ENCODE measurements around the gene PDE11A.

Gene PDE11A

GRCh38 chr2:178072383-178073301 lies at the start of gene PDE11A:
Gene PDE11A (minus strand): TSS chr2:178072777. CDS start chr2:178072437, 340 bp downstream.
- Mint-ChIP-seq H3K36me3 (no peaks in the 10 kb centered on the region), H3K9me3 (no peaks in the 10 kb centered on the region), H3K27ac (no peak within 1 kb of the TSS), H3K27me3 (peaks cover 59% of the 10 kb centered on the region), H3K4me3 (no peak within 1 kb of the TSS), H3K4me1 (peaks cover 10% of the 10 kb centered on the region)
- ATAC-seq: no peak

GRCh38 chr2:178119179-178119922 lies 46.8 kb upstream of the PDE11A start:
- Mint-ChIP-seq H3K27me3 (no peaks in the 10 kb centered on the region), H3K4me1 (peaks cover 9% of the 10 kb centered on the region), H3K9me3 (no peaks in the 10 kb centered on the region), H3K27ac (no peak overlapping the region), H3K4me3 (no peak overlapping the region), H3K36me3 (peaks cover 49% of the 10 kb centered on the region)
- ATAC-seq: no peak

GRCh38 chr2:178117725-178118124 lies 45.1 kb upstream of the PDE11A start:
- ATAC-seq: no peak
- Mint-ChIP-seq H3K4me3 (no peak overlapping the region), H3K27me3 (no peaks in the 10 kb centered on the region), H3K36me3 (peaks cover 33% of the 10 kb centered on the region), H3K4me1 (peaks cover 22% of the 10 kb centered on the region), H3K27ac (no peak overlapping the region), H3K9me3 (no peaks in the 10 kb centered on the region)

GRCh38 chr2:178115271-178115670 lies 42.7 kb upstream of the PDE11A start:
- Mint-ChIP-seq H3K27me3 (no peaks in the 10 kb centered on the region), H3K36me3 (peaks cover 13% of the 10 kb centered on the region), H3K4me1 (peaks cover 33% of the 10 kb centered on the region), H3K4me3 (no peak overlapping the region), H3K9me3 (peaks cover 2% of the 10 kb centered on the region), H3K27ac (no peak overlapping the region)
- no peak for ATAC-seq

GRCh38 chr2:178114462-178114861 lies 41.9 kb upstream of the PDE11A start:
- H3K27me3 Mint-ChIP-seq: no peaks in the 10 kb centered on the region
- no peak for ATAC-seq
- H3K4me3 Mint-ChIP-seq: no peak overlapping the region
- H3K27ac Mint-ChIP-seq: no peak overlapping the region
- peaks cover 39% of the 10 kb centered on the region for H3K4me1 Mint-ChIP-seq
- H3K36me3 Mint-ChIP-seq: peaks cover 7% of the 10 kb centered on the region
- peaks cover 2% of the 10 kb centered on the region for H3K9me3 Mint-ChIP-seq

GRCh38 chr2:178112202-178113152 lies 39.9 kb upstream of the PDE11A start, which contains the start of gene RBM45:
Gene RBM45 (plus strand): TSS chr2:178112437. CDS start chr2:178112547, 110 bp downstream.
- Mint-ChIP-seq H3K27me3 (no peaks in the 10 kb centered on the region), H3K36me3 (no peaks in the 10 kb centered on the region), H3K4me3 (peak within 1 kb of the TSS; percentile 97), H3K27ac (peak within 1 kb of the TSS; percentile 92), H3K9me3 (peaks cover 2% of the 10 kb centered on the region), H3K4me1 (peaks cover 39% of the 10 kb centered on the region)
- ATAC-seq: peak; percentile 97

- peaks cover 39% of the 10 kb centered on the region for H3K4me1 Mint-ChIP-seq
- peak overlapping the region; percentile 92 for H3K27ac Mint-ChIP-seq
- no peaks in the 10 kb centered on the region for H3K36me3 Mint-ChIP-seq
- H3K4me3 Mint-ChIP-seq: peak overlapping the region; percentile 97
- peaks cover 2% of the 10 kb centered on the region for H3K9me3 Mint-ChIP-seq
- H3K27me3 Mint-ChIP-seq: no peaks in the 10 kb centered on the region
- no peak for ATAC-seq
Measured at GRCh38 chr2:178111743-178112142, 39.2 kb upstream of the PDE11A start.

- Mint-ChIP-seq H3K9me3 (peaks cover 2% of the 10 kb centered on the region), H3K4me1 (peaks cover 39% of the 10 kb centered on the region), H3K4me3 (no peak overlapping the region), H3K36me3 (no peaks in the 10 kb centered on the region), H3K27ac (no peak overlapping the region), H3K27me3 (no peaks in the 10 kb centered on the region)
- ATAC-seq: no peak
Measured at GRCh38 chr2:178110681-178111080, 38.1 kb upstream of the PDE11A start.

GRCh38 chr2:178109813-178110212 lies 37.2 kb upstream of the PDE11A start:
- no peaks in the 10 kb centered on the region for H3K36me3 Mint-ChIP-seq
- H3K4me3 Mint-ChIP-seq: no peak overlapping the region
- peaks cover 2% of the 10 kb centered on the region for H3K9me3 Mint-ChIP-seq
- ATAC-seq: no peak
- no peak overlapping the region for H3K27ac Mint-ChIP-seq
- peaks cover 34% of the 10 kb centered on the region for H3K4me1 Mint-ChIP-seq
- no peaks in the 10 kb centered on the region for H3K27me3 Mint-ChIP-seq

- Mint-ChIP-seq H3K4me1 (peaks cover 22% of the 10 kb centered on the region), H3K36me3 (no peaks in the 10 kb centered on the region), H3K9me3 (peaks cover 2% of the 10 kb centered on the region), H3K27me3 (no peaks in the 10 kb centered on the region), H3K27ac (no peak overlapping the region), H3K4me3 (no peak overlapping the region)
- no peak for ATAC-seq
Measured at GRCh38 chr2:178108176-178108575, 35.6 kb upstream of the PDE11A start.

- Mint-ChIP-seq H3K36me3 (no peaks in the 10 kb centered on the region), H3K4me3 (no peak overlapping the region), H3K27me3 (no peaks in the 10 kb centered on the region), H3K9me3 (no peaks in the 10 kb centered on the region), H3K4me1 (peaks cover 6% of the 10 kb centered on the region), H3K27ac (no peak overlapping the region)
- no peak for ATAC-seq
Measured at GRCh38 chr2:178106053-178106452, 33.5 kb upstream of the PDE11A start.

GRCh38 chr2:178105566-178105965 lies 33.0 kb upstream of the PDE11A start:
- no peaks in the 10 kb centered on the region for H3K27me3 Mint-ChIP-seq
- no peak for ATAC-seq
- H3K9me3 Mint-ChIP-seq: no peaks in the 10 kb centered on the region
- H3K27ac Mint-ChIP-seq: no peak overlapping the region
- H3K4me1 Mint-ChIP-seq: peaks cover 6% of the 10 kb centered on the region
- no peak overlapping the region for H3K4me3 Mint-ChIP-seq
- no peaks in the 10 kb centered on the region for H3K36me3 Mint-ChIP-seq

- ATAC-seq: no peak
- H3K27ac Mint-ChIP-seq: no peak overlapping the region
- H3K4me1 Mint-ChIP-seq: no peaks in the 10 kb centered on the region
- H3K36me3 Mint-ChIP-seq: no peaks in the 10 kb centered on the region
- no peaks in the 10 kb centered on the region for H3K9me3 Mint-ChIP-seq
- no peak overlapping the region for H3K4me3 Mint-ChIP-seq
- peaks cover 6% of the 10 kb centered on the region for H3K27me3 Mint-ChIP-seq
Measured at GRCh38 chr2:178101321-178102079, 28.9 kb upstream of the PDE11A start.

GRCh38 chr2:178093471-178093870 lies 20.9 kb upstream of the PDE11A start:
- H3K27me3 Mint-ChIP-seq: peaks cover 26% of the 10 kb centered on the region
- H3K36me3 Mint-ChIP-seq: no peaks in the 10 kb centered on the region
- no peak overlapping the region for H3K27ac Mint-ChIP-seq
- no peaks in the 10 kb centered on the region for H3K4me1 Mint-ChIP-seq
- no peak for ATAC-seq
- no peak overlapping the region for H3K4me3 Mint-ChIP-seq
- peaks cover 3% of the 10 kb centered on the region for H3K9me3 Mint-ChIP-seq
